Measurements from ENCODE around the gene ZCCHC24.

ZCCHC24 gene

GRCh38 chr10:79431428-79431827 lies 14.0 kb downstream of the ZCCHC24 start:
- DNase-seq (ENCODE audit: low spot score), result no peak

GRCh38 chr10:79430936-79431335 lies 14.5 kb downstream of the ZCCHC24 start:
- DNase-seq (ENCODE audit: low spot score), result no peak

- no peak for DNase-seq (ENCODE audit: low spot score)
Observed at GRCh38 chr10:79430325-79430905, 15.0 kb downstream of the ZCCHC24 start.

GRCh38 chr10:79429751-79430150 lies 15.7 kb downstream of the ZCCHC24 start:
- no peak for DNase-seq (ENCODE audit: low spot score)

GRCh38 chr10:79427965-79428364 lies 17.5 kb downstream of the ZCCHC24 start:
- DNase-seq (ENCODE audit: low spot score), result no peak

GRCh38 chr10:79425074-79425532 lies 20.3 kb downstream of the ZCCHC24 start:
- DNase-seq (ENCODE audit: low spot score), result no peak

- DNase-seq (ENCODE audit: low spot score), result peak; percentile 24
Observed at GRCh38 chr10:79424221-79425073, 21.0 kb downstream of the ZCCHC24 start.

- DNase-seq (ENCODE audit: low spot score), result peak; percentile 91
Observed at GRCh38 chr10:79422178-79422892, 23.1 kb downstream of the ZCCHC24 start.

GRCh38 chr10:79420974-79421688 lies 24.3 kb downstream of the ZCCHC24 start:
- DNase-seq (ENCODE audit: low spot score), result no peak

GRCh38 chr10:79418886-79419595 lies 26.4 kb downstream of the ZCCHC24 start:
- DNase-seq (ENCODE audit: low spot score), result no peak

GRCh38 chr10:79418274-79418673 lies 27.1 kb downstream of the ZCCHC24 start:
- DNase-seq (ENCODE audit: low spot score), result no peak

GRCh38 chr10:79417731-79418130 lies 27.7 kb downstream of the ZCCHC24 start:
- DNase-seq (ENCODE audit: low spot score), result no peak

- no peak for DNase-seq (ENCODE audit: low spot score)
Observed at GRCh38 chr10:79417266-79417665, 28.2 kb downstream of the ZCCHC24 start.

GRCh38 chr10:79416578-79417255 lies 28.7 kb downstream of the ZCCHC24 start:
- DNase-seq (ENCODE audit: low spot score), result no peak

- no peak for DNase-seq (ENCODE audit: low spot score)
Observed at GRCh38 chr10:79415736-79416577, 29.5 kb downstream of the ZCCHC24 start.

- no peak for DNase-seq (ENCODE audit: low spot score)
Observed at GRCh38 chr10:79414714-79415113, 30.7 kb downstream of the ZCCHC24 start.

GRCh38 chr10:79413196-79413595 lies 32.2 kb downstream of the ZCCHC24 start:
- no peak for DNase-seq (ENCODE audit: low spot score)

GRCh38 chr10:79412516-79412915 lies 32.9 kb downstream of the ZCCHC24 start:
- DNase-seq (ENCODE audit: low spot score), result no peak

GRCh38 chr10:79411546-79412495 lies 33.6 kb downstream of the ZCCHC24 start:
- no peak for DNase-seq (ENCODE audit: low spot score)
